Erythroblast (primary cell): ENCODE data around the gene SCIN.

Experiments used
- GATA1 ChIP-seq: IDR thresholded peaks from 2 replicates; pipeline ENCODE4 v1.6.1; 2011; ENCODE audit warnings: low read depth, mild to moderate bottlenecking, control low read depth, low read length, moderate library complexity
- POLR2A ChIP-seq: IDR thresholded peaks from 2 replicates; pipeline ENCODE4 v1.6.1; 2011; ENCODE audit warnings: mild to moderate bottlenecking, low read length

DNA sequence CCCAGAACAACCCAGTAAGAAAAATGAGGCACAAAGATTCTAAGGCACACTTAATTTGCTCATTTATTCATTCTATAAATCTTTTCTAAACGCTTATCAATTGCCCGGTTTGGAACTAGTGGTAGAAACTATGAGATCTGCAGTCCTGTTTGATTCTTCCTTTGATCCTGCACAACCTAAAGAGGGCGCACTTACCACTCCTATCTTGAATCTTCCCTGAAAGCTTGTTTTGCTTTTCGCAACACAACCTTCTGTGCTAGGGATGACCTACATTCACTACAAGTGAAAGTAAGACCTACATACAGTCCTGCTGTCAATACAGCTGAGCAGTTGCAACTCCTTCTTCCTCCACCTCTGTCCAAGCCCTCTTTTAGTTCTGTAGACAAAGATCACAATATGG is 104.3 kb downstream of the SCIN start:
- TF ChIP-seq POLR2A (no peak), GATA1 (no peak)
